SH-SY5Y (cell line): Measurements from ENCODE around the gene VEZT.

Experiments used
- GATA2 ChIP-seq: IDR thresholded peaks from 2 replicates; pipeline ENCODE4 v1.6.1; 2011; ENCODE audit warnings: mild to moderate bottlenecking, low read depth, low read length
- GATA3 ChIP-seq: IDR thresholded peaks from 2 replicates; pipeline ENCODE4 v1.6.1; 2011; ENCODE audit warnings: low read depth, mild to moderate bottlenecking, low read length, moderate library complexity

DNA sequence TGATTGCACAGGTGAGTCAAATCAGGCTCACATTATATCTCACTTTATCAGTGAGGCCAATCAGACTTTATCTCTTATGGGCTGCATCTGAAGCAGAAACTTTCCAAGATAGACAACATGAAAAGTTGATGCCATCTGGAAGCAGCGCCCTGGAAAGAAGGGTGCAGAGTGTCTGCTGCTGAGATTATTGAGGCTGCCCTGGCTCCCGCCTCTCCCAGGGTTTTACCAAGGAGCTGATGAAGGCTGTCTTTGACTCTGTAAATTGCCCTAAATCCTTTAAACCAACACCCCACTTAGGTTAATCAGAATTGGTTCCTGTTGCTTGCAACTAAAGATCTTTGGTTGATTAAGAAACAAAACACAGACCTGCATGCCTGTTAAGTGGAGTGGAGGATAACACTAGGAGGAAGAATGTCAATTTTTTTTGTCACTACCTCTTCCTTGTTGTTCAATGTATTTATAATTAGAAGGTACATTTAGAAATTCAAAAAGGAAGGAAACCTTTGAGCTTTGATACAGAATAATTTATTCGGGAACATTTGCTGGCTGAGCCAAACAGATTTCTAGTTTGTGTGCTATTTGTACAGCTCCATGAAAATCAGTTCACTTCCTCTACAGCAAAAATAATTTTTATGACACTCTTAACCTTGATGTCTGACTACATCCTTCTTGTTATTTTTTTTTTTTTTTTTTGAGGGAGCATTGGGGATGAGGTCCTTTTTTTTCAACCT, 104.1 kb downstream of the VEZT start:
- TF ChIP-seq GATA2 = no peak
- no peak for TF ChIP-seq GATA3
